Measurements from ENCODE around the gene CASP8AP2. TPM values are rescaled to one million over a fixed set of nuclear protein-coding genes. Genes with fewer than 3 reads are reported as not detected.
"Not testable (repeated sequence)": the region's sequence is repeated elsewhere in the genome, so short reads cannot be mapped to it uniquely, and the experiment has no call there.

Gene CASP8AP2
- polyA plus RNA-seq, 2 donors: 3.2 to 4.4 TPM

DNA sequence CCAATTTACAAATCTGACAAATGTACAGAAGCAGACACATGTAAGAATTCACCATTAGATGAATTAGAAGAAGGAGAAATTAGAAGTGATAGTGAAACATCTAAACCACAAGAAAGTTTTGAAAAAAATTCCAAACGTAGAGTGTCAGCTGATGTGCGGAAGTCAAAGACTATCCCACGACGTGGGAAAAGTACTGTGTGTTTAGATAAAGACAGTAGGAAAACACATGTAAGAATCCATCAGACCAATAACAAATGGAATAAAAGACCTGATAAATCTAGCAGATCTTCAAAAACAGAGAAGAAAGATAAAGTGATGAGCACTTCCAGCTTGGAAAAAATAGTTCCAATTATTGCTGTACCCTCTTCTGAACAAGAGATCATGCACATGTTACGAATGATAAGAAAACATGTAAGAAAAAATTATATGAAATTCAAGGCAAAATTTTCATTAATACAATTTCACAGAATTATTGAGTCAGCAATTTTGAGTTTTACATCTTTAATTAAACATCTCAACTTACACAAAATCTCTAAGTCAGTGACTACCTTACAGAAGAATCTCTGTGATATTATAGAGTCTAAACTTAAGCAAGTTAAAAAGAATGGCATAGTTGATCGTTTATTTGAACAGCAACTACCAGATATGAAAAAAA, 36.5 kb downstream of the CASP8AP2 start:
- Histone ChIP-seq H3K27me3 (ENCODE audit: control insufficient read depth in 1 of 2, insufficient read depth in 2 of 2, low read length in 2 of 2) (no peaks in the 10 kb centered on the region), H3K4me3 (ENCODE audit: low read depth in 1 of 2, low read length in 2 of 2) (no peak overlapping the region), H3K27ac (ENCODE audit: low read depth in 2 of 2, low read length in 1 of 2) (no peak overlapping the region), H3K36me3 (ENCODE audit: control insufficient read depth in 2 of 2, insufficient read depth in 2 of 2, low read length in 1 of 2) (peaks cover 4 to 6% of the 10 kb centered on the region in 2 donors), H3K9me3 (ENCODE audit: control insufficient read depth in 2 of 2, insufficient read depth in 1 of 2, low read depth in 1 of 2, low read length in 1 of 2) (no peaks in the 10 kb centered on the region), H3K4me1 (ENCODE audit: control insufficient read depth in 2 of 2, insufficient read depth in 2 of 2, low read length in 1 of 2) (no peaks in the 10 kb centered on the region)
- 96 to 97% methylated on average over 6 of the region's 6 CpGs for WGBS, 2 donors

DNA sequence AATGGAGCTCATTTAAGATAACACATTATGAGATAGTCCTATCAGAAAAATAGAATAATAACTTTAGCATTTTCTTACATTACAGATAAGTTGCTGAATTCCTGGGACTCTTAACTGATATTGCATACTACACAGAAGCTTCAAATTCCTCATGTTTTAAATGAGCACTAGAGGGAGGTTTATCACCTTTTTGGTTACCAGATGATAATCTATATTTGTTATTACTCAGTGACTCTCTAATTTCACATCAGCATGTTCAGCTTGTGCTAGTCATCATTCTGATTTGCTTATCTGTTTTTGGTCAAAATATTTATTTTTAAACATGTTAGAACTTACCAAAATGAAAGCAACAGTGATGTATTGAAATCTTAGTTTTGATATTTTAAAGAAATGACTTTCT, 44.0 kb downstream of the CASP8AP2 start:
- Histone ChIP-seq H3K27ac (ENCODE audit: low read depth in 2 of 2, low read length in 1 of 2) (no peak overlapping the region), H3K9me3 (ENCODE audit: control insufficient read depth in 2 of 2, insufficient read depth in 1 of 2, low read depth in 1 of 2, low read length in 1 of 2) (no peaks in the 10 kb centered on the region), H3K27me3 (ENCODE audit: control insufficient read depth in 1 of 2, insufficient read depth in 2 of 2, low read length in 2 of 2) (no peaks in the 10 kb centered on the region), H3K36me3 (ENCODE audit: control insufficient read depth in 2 of 2, insufficient read depth in 2 of 2, low read length in 1 of 2) (peaks cover 0 to 6% of the 10 kb centered on the region in 2 donors), H3K4me3 (ENCODE audit: low read depth in 1 of 2, low read length in 2 of 2) (no peak overlapping the region), H3K4me1 (ENCODE audit: control insufficient read depth in 2 of 2, insufficient read depth in 2 of 2, low read length in 1 of 2) (no peaks in the 10 kb centered on the region)

DNA sequence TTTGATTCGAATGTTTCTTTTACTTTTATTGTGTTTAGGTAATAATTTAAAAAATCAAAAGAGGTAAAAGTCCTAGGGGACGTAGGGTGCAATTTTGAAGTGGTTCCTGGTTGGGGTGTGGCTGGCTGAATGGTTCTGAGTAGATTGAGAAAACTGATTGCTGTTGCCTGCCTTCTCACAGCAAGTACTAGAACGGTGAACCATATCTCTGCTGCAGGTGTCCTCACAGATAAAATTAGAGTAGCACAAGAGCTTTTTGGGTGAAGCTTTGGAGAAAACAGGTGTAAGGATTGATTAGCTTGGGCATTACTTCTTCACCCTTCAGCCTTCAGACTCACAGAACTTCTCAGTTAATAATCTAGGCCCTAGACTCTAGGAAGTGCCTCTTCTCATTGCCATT, 44.8 kb downstream of the CASP8AP2 start:
- no peaks in the 10 kb centered on the region for H3K9me3 ChIP-seq (ENCODE audit: control insufficient read depth in 2 of 2, insufficient read depth in 1 of 2, low read depth in 1 of 2, low read length in 1 of 2)
- H3K27me3 ChIP-seq (ENCODE audit: control insufficient read depth in 1 of 2, insufficient read depth in 2 of 2, low read length in 2 of 2): no peaks in the 10 kb centered on the region
- H3K4me3 ChIP-seq (ENCODE audit: low read depth in 1 of 2, low read length in 2 of 2): no peak overlapping the region
- WGBS, 2 donors: 85 to 94% methylated on average over 3 of the region's 3 CpGs
- H3K27ac ChIP-seq (ENCODE audit: low read depth in 2 of 2, low read length in 1 of 2): no peak overlapping the region
- H3K36me3 ChIP-seq (ENCODE audit: control insufficient read depth in 2 of 2, insufficient read depth in 2 of 2, low read length in 1 of 2): peaks cover 0 to 6% of the 10 kb centered on the region in 2 donors
- no peaks in the 10 kb centered on the region for H3K4me1 ChIP-seq (ENCODE audit: control insufficient read depth in 2 of 2, insufficient read depth in 2 of 2, low read length in 1 of 2)

DNA sequence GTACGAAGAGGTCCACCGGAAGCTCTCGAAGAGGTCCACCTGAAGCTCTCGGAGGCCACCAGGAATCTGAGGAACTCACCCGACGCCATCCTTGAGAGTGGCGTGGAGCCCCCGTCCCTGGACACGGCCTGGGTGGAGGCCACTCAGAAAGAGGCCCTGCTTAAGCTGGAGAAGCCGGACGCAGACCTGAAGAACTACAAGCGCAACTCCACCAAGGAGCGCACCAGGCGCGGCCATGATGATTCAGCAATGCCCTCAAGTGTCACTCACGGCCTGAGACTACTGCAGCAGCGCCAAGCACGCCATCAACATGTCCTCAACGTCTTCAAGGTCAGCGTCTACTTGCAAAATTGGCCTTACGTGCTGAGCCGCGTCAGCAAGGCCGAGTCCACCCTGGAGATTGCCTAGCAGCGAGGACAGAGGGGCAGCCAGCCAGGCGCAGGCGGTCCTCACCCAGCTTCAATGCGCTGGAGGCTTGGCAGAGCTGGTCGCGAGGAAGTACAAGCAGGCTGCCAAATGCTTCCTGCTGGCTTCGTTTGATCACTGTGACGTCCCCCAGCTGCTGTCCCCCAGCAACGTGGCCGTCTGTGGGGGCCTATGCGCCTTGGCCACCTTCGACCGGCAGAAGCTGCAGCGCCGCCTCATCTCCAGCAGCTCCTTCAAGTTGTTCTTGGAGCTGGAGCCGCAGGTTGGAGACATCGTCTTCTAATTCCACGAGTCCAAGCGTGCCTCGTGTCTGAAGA, 56.9 kb downstream of the CASP8AP2 start:
- Histone ChIP-seq H3K27me3 (ENCODE audit: control insufficient read depth in 1 of 2, insufficient read depth in 2 of 2, low read length in 2 of 2) (peaks cover 0 to 7% of the 10 kb centered on the region in 2 donors), H3K9me3 (ENCODE audit: control insufficient read depth in 2 of 2, insufficient read depth in 1 of 2, low read depth in 1 of 2, low read length in 1 of 2) (peaks cover 0 to 2% of the 10 kb centered on the region in 2 donors), H3K36me3 (ENCODE audit: control insufficient read depth in 2 of 2, insufficient read depth in 2 of 2, low read length in 1 of 2) (no peaks in the 10 kb centered on the region), H3K4me1 (ENCODE audit: control insufficient read depth in 2 of 2, insufficient read depth in 2 of 2, low read length in 1 of 2) (no peaks in the 10 kb centered on the region), H3K4me3 (ENCODE audit: low read depth in 1 of 2, low read length in 2 of 2) (no peak overlapping the region), H3K27ac (ENCODE audit: low read depth in 2 of 2, low read length in 1 of 2) (no peak overlapping the region)
- WGBS, 2 donors: 89 to 90% methylated on average over 44 of the region's 44 CpGs

DNA sequence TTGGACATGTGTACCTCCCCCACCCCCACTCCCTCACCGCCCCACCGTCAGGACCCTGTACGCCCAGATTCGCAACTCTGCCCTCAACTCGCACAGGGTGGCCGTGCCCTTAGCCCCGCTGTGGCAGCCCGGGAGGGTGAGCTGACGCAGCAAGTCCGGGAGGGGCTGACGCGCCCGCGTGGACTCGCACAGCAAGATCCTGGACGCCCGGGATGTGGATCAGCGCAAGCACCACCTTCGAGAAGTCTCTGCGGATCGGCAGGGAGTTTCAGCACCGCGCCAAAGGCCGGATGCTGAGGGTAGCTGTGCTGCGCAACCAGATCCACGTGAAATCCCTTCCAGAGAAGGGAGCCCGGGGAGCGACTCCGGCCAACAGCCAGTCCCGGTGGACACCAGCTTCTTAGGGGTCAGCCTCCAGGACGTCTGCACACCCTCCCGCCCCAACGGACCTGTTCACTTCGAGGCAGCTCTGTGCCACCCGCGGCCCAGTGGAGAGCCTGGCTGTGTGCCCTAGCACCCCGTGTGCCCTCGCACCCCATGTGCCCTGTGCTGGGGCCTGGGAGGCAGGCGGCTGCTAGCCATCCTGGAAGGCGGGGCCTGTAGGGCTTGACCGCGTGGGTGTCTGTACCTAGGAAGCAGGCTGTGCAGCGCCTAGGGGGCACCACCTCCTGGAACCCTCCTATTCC, 57.9 kb downstream of the CASP8AP2 start:
- H3K27me3 ChIP-seq (ENCODE audit: control insufficient read depth in 1 of 2, insufficient read depth in 2 of 2, low read length in 2 of 2): peaks cover 0 to 7% of the 10 kb centered on the region in 2 donors
- 27 to 32% methylated on average over 39 to 43 of the region's 43 CpGs for WGBS, 2 donors
- H3K4me3 ChIP-seq (ENCODE audit: low read depth in 1 of 2, low read length in 2 of 2): no peak overlapping the region
- no peaks in the 10 kb centered on the region for H3K36me3 ChIP-seq (ENCODE audit: control insufficient read depth in 2 of 2, insufficient read depth in 2 of 2, low read length in 1 of 2)
- H3K4me1 ChIP-seq (ENCODE audit: control insufficient read depth in 2 of 2, insufficient read depth in 2 of 2, low read length in 1 of 2): no peaks in the 10 kb centered on the region
- no peak overlapping the region for H3K27ac ChIP-seq (ENCODE audit: low read depth in 2 of 2, low read length in 1 of 2)
- H3K9me3 ChIP-seq (ENCODE audit: control insufficient read depth in 2 of 2, insufficient read depth in 1 of 2, low read depth in 1 of 2, low read length in 1 of 2): peaks cover 0 to 2% of the 10 kb centered on the region in 2 donors

DNA sequence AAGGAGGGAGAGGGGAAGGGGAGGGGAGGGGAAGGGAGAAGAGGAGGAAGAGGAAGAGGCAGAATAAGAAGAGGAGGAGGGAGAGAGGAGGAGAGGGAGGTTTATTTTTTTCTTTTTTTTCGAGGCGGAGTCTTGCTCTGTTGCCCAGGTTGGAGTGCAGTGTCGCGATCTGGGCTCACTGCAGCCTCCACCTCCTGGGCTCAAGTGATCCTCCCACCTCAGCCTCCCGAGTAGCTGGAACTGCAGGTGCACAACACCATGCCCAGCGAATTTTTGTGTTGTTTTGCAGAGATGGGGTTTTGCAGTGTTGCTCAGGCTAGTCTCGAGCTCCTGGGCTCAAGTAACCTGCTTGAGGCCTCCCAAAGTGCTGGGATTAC, 58.4 kb downstream of the CASP8AP2 start:
- Histone ChIP-seq H3K36me3 (ENCODE audit: control insufficient read depth in 2 of 2, insufficient read depth in 2 of 2, low read length in 1 of 2) (no peaks in the 10 kb centered on the region), H3K4me3 (ENCODE audit: low read depth in 1 of 2, low read length in 2 of 2) (no peak overlapping the region), H3K27ac (ENCODE audit: low read depth in 2 of 2, low read length in 1 of 2) (no peak overlapping the region), H3K27me3 (ENCODE audit: control insufficient read depth in 1 of 2, insufficient read depth in 2 of 2, low read length in 2 of 2) (peaks cover 0 to 7% of the 10 kb centered on the region in 2 donors), H3K9me3 (ENCODE audit: control insufficient read depth in 2 of 2, insufficient read depth in 1 of 2, low read depth in 1 of 2, low read length in 1 of 2) (peaks cover 0 to 2% of the 10 kb centered on the region in 2 donors), H3K4me1 (ENCODE audit: control insufficient read depth in 2 of 2, insufficient read depth in 2 of 2, low read length in 1 of 2) (no peaks in the 10 kb centered on the region)
- WGBS, 2 donors: 84 to 87% methylated on average over 6 to 7 of the region's 7 CpGs

DNA sequence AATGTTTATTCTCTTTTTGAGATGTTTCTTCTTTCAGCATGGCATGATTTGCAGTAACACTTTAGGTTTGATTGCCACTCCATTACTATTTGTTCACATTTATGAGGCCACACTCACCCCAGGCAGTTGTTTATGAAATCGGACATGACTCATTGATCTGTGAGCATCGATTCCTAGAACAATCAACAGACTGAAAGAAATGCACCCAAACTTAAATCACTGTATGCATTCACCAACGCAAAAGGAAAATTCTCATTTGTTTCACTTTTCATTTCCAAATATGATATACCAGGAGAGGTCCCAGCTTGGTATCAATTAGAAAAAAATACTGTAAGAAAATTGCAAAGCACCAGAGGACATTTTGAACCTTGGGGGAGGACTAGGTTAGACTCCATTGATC, 59.2 kb downstream of the CASP8AP2 start:
- H3K27me3 ChIP-seq (ENCODE audit: control insufficient read depth in 1 of 2, insufficient read depth in 2 of 2, low read length in 2 of 2): peaks cover 0 to 7% of the 10 kb centered on the region in 2 donors
- H3K4me3 ChIP-seq (ENCODE audit: low read depth in 1 of 2, low read length in 2 of 2): no peak overlapping the region
- H3K9me3 ChIP-seq (ENCODE audit: control insufficient read depth in 2 of 2, insufficient read depth in 1 of 2, low read depth in 1 of 2, low read length in 1 of 2): peaks cover 0 to 2% of the 10 kb centered on the region in 2 donors
- no peaks in the 10 kb centered on the region for H3K4me1 ChIP-seq (ENCODE audit: control insufficient read depth in 2 of 2, insufficient read depth in 2 of 2, low read length in 1 of 2)
- H3K36me3 ChIP-seq (ENCODE audit: control insufficient read depth in 2 of 2, insufficient read depth in 2 of 2, low read length in 1 of 2): no peaks in the 10 kb centered on the region
- WGBS, 2 donors: 65 to 72% methylated on average over 3 of the region's 3 CpGs
- no peak overlapping the region for H3K27ac ChIP-seq (ENCODE audit: low read depth in 2 of 2, low read length in 1 of 2)

DNA sequence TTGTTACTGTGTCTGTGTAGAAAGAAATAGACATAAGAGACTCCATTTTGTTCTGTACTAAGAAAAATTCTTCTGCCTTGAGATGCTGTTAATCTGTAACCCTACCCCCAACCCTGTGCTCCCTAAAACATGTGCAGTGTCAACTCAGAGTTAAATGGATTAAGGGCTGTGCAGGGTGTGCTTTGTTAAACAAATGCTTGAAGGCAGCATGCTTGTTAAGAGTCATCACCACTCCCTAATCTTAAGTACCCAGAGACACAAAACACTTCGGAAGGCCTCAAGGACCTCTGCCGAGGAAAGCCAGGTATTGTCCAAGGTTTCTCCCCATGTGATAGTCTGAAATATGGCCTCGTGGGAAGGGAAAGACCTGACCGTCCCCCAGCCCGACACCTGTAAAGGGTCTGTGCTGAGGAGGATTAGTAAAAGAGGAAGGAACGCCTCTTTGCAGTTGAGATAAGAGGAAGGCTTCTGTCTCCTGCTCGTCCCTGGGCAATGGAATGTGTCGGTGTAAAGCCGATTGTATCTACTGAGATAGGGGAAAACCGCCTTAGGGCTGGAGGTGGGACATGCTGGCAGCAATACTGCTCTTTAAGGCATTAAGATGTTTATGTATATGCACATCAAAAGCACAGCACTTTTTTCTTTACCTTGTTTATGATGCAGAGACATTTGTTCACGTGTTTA, 61.3 kb downstream of the CASP8AP2 start:
- not testable (repeated sequence) for H3K4me3 ChIP-seq (ENCODE audit: low read depth in 1 of 2, low read length in 2 of 2); H3K4me1 ChIP-seq (ENCODE audit: control insufficient read depth in 2 of 2, insufficient read depth in 2 of 2, low read length in 1 of 2); H3K9me3 ChIP-seq (ENCODE audit: control insufficient read depth in 2 of 2, insufficient read depth in 1 of 2, low read depth in 1 of 2, low read length in 1 of 2); H3K27ac ChIP-seq (ENCODE audit: low read depth in 2 of 2, low read length in 1 of 2); H3K36me3 ChIP-seq (ENCODE audit: control insufficient read depth in 2 of 2, insufficient read depth in 2 of 2, low read length in 1 of 2); H3K27me3 ChIP-seq (ENCODE audit: control insufficient read depth in 1 of 2, insufficient read depth in 2 of 2, low read length in 2 of 2)
- 7 to 18% methylated on average over 8 to 11 of the region's 11 CpGs for WGBS, 2 donors

DNA sequence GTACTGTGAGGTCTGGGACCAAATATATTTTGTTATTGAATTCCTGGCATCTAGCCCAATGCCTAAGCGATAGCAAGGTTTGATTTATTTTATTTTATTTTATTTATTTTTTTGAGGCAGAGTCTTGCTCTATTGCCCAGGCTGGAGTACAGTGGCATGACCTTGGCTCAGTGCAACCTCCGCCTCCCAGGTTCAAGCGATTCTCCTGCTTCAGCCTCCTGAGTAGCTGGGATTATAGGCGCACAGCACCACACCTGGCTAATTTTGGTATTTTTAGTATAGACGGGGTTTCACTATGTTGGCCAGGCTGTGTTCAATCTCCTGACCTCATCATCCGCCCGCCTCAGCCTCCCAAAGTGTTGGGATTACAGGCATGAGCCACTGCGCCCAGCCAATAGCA, 62.9 kb downstream of the CASP8AP2 start:
- not testable (repeated sequence) for H3K27me3 ChIP-seq (ENCODE audit: control insufficient read depth in 1 of 2, insufficient read depth in 2 of 2, low read length in 2 of 2); H3K27ac ChIP-seq (ENCODE audit: low read depth in 2 of 2, low read length in 1 of 2); H3K4me3 ChIP-seq (ENCODE audit: low read depth in 1 of 2, low read length in 2 of 2); H3K4me1 ChIP-seq (ENCODE audit: control insufficient read depth in 2 of 2, insufficient read depth in 2 of 2, low read length in 1 of 2); H3K9me3 ChIP-seq (ENCODE audit: control insufficient read depth in 2 of 2, insufficient read depth in 1 of 2, low read depth in 1 of 2, low read length in 1 of 2); H3K36me3 ChIP-seq (ENCODE audit: control insufficient read depth in 2 of 2, insufficient read depth in 2 of 2, low read length in 1 of 2)
- WGBS, 2 donors: 82 to 86% methylated on average over 8 of the region's 8 CpGs
